Lower leg skin (tissue), 3 donors: ENCODE results near the gene VAV2.

ENCODE experiments used
- CTCF ChIP-seq, 3 donors: fragments of 450-650 bp; IDR thresholded peaks; one replicate each; pipeline ENCODE4 v1.5.1; 2016; ENCODE audit warnings: antibody characterized with exemption in 3 of 3, mild to moderate bottlenecking in 3 of 3, moderate library complexity in 2 of 3
- POLR2A ChIP-seq, 2 donors: fragments of 450-650 bp; IDR thresholded peaks; one replicate each; pipeline ENCODE4 v1.6.1; 2016 to 2017; ENCODE audit warnings: antibody characterized with exemption in 2 of 2, mild to moderate bottlenecking in 1 of 2, moderate library complexity in 1 of 2

DNA sequence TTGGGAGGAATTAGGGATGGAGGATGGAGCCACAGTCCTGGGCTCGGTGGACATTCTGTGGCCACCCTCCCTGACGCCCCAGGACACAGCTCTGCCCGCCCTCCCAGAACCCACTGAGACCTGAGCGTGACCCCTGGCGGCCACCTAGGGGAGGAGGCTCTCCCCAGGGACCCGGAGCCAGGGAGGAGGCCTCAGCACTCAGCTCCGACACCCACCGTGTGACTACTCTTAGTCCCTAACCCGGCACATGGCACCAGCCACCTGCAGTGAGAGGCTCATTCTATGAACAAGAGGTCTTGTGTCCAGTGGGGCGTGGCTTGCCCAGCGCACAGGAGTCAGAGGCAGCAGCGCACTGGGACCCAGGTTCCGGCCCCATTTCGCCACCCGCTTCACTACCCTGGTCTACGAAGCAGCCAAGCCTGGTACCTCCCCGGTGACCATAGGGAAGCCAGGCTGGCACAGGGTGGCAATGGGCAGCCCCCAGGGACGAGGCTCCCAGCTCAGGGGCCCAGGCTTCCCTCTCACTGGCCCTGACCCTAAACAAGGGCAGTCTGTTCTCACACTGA, 264.2 kb downstream of the VAV2 start:
- TF ChIP-seq POLR2A (IDR thresholded peaks at IDR 0.05) (no peak), CTCF (IDR thresholded peaks at IDR 0.05) (no peak)
